AG20443 (cell line): ENCODE data around the gene ADAD2.
"Not testable (repeated sequence)": the region's sequence is repeated elsewhere in the genome, so short reads cannot be mapped to it uniquely, and the experiment has no call there.

Experiments used
- DNase-seq: peaks from one replicate; pipeline ENCODE4 v3.0.0; 2012; ENCODE audit warnings: low spot score, mixed read lengths

The ADAD2 gene

GRCh38 chr16:84195201-84196093 lies 4.5 kb downstream of the ADAD2 start:
- no peak for DNase-seq

GRCh38 chr16:84196101-84196500 lies 5.1 kb downstream of the ADAD2 start:
- DNase-seq: no peak

GRCh38 chr16:84196727-84197394 lies 5.9 kb downstream of the ADAD2 start:
- DNase-seq: no peak

DNA sequence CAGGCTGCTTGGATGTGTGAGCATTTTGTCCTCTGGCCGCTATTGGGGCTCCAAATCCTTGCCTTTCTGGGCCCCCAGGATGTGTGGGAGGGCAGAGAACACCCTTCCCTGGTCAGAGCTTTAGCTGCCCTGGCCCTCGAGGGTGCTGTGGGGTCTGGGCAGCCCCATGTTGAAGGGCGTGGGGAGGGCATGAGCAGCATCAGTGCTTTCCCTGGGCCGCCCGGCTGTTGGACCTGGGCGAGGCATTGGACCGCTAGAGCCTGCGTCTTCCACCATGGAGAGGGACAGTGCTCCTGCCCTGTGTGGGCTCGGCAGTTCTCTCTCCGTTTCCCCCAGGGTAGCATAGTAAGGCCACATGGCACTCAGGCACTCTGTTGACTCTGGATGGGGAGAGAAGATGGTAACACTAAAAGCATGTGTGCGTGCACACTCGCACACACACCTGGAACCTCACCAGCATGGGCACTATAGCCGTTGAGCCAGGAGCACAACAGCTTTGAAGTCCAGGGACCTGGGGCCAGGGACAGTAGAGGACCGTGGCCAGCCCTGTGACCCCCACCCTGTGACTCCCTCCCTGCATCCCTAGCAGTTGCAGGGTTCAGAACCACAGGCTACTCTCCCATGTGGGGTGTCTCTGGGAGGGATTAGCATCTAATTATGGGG lies 6.6 kb downstream of the ADAD2 start:
- no peak for DNase-seq

DNA sequence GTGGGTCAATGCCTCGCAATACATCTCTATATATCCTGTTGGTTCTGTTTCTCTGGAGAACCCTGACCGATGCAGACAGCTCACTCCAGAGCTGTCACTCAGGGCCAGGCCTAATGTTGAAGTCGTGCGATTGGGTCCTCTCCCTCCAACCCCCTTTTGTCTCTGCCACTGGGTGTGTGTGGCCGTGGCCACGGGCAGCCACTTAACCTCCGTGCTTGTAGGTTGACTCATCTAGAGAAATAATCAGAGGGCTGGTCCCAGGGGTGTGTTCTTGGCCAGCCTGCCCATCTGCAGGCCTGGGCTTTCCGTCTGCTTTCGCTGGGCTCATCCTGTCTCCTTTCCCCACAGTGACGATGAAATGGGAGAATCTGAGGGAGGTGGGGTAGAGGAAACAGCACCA lies 7.4 kb downstream of the ADAD2 start:
- peak; percentile 85 for DNase-seq

- no peak for DNase-seq
Observed at GRCh38 chr16:84199097-84199496, 8.1 kb downstream of the ADAD2 start.

- no peak for DNase-seq
Observed at GRCh38 chr16:84199861-84200260, 8.9 kb downstream of the ADAD2 start.

DNA sequence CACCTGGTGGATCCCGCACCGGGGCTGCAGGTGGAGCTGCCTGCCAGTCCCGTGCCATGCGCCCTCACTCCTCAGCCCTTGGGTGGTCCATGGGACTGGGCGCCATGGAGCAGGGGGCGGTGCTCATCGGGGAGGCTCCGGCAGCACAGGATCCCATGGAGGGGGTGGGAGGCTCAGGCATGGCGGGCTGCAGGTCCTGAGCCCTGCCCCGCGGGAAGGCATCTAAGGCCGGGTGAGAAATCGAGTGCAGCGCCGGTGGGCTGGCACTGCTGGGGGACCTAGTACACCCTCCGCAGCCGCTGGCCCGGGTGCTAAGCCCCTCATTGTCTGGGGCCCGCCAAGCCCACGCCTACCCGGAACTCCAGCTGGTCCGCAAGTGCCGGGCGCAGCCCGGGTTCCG lies 13.6 kb downstream of the ADAD2 start:
- not testable (repeated sequence) for DNase-seq

DNA sequence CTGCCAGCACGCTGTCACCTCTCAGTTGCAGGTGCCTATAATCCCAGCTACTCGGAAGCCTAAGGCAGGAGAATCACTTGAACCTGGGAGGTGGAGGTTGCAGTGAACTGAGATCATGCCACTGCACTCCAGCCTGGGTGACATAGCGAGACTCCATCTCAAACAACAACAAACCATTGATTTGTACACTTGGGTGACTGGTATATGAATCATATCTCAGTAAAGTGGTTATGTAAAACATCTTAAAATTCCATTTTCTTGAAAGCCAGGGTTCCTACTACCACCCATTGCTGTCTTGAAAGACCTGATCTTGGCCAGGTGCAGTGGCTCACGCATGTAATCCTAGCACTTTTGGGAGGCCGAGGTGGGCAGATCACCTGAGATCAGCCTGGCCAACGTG lies 14.2 kb downstream of the ADAD2 start:
- not testable (repeated sequence) for DNase-seq

- no peak for DNase-seq
Observed at GRCh38 chr16:84205976-84206691, 15.2 kb downstream of the ADAD2 start.

GRCh38 chr16:84207251-84207650 lies 16.3 kb downstream of the ADAD2 start:
- DNase-seq: no peak

DNA sequence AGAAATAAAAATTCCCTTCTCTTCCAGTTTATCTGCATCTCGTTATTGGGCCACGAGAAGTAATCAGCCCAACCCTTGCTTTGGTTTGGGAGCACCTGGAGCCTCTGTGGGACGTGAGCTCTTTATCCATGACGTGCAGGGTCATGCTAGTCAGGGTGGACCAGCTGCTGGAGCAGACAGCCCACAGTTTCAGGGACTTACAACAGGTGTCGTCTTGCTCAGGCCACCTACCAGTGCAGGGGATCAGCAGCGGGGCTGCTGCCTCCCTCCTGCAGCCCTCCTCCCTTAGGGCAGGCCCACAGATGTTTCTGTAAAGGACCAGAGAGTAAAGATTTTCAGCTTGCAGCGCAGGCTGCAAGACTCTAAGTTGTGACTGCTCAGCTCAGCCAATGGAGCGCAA lies 16.9 kb downstream of the ADAD2 start:
- no peak for DNase-seq

GRCh38 chr16:84209989-84210388 lies 19.0 kb downstream of the ADAD2 start:
- no peak for DNase-seq

- DNase-seq: no peak
Observed at GRCh38 chr16:84212154-84212553, 21.2 kb downstream of the ADAD2 start.

GRCh38 chr16:84212631-84213030 lies 21.7 kb downstream of the ADAD2 start:
- no peak for DNase-seq

DNA sequence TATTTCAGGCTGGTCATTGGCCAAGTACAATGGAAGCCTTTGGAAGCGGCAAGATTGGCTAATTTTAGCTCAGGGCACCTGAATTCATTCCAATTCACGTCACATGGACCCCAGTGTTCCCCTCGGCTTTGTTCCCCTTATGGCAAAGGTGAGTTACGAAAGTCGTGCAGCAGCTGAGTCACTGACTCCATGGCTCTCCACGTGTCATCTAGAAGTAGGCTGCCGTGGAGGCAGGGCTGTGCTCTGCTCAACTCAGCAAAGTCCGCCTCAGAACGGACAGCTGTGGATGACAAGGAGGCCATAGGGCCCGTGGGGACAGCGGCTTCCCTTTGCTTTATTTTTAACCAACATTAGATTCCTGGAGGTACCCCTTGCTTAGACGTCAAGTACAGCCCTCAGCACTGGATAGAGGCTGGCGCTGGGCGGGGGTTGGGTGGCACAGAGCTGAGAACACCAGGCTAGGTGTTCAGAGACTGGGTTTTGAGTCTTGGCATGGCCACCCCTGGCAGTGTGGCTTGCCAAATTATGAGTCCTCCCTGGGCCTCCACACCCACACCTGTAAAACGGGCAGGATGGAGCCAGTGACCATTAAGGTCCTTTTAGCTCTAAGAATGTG lies 23.6 kb downstream of the ADAD2 start:
- DNase-seq: no peak

- no peak for DNase-seq
Observed at GRCh38 chr16:84215531-84215930, 24.6 kb downstream of the ADAD2 start.

DNA sequence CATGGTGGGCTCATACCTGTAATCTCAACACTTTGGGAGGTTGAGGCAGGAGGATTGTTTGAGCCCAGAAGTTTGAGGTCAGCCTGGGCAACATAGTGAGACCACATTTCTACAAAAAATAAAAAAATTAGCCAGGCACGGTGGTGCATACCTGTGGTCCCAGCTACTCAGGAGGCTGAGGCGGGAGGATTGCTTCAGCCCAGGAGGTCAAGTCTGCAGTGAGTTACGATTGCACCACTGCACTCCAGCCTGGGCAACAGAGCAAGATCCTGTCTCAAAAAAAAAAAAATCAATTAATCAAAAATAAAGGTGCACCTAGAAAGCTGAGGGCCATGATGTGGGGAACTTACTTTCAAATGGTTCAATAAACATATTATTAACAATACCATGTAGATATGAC lies 25.2 kb downstream of the ADAD2 start:
- DNase-seq: not testable (repeated sequence)

DNA sequence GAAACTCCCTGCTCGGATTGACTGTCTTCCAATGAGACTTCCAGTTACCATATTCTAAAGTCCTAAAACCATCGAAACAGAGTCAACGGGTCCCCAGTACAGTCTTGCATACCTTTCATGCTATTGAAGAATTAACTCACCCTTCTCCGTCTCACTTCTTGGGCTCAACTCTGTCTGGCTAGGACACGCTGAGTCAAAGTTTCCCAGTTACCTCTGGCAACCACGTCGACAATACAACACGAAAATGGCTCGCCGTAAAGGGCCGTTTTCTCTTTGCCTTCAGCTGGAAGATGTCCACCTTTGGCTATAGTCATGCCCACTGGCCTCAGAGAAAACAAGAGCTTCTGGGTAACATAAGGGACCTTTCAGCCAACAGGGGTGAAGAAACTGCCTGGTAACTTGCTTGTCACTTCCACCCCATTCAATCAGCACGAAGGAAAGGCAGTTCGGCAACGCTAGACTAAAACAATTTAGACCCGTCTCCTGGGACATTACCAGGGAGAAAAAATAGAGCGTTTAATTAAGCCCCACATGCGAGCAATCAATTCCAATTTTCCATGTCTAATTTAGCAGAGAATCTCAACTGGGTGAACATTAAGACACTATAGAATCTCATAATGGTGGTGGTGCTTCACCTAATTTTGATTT lies 27.3 kb downstream of the ADAD2 start:
- no peak for DNase-seq

DNA sequence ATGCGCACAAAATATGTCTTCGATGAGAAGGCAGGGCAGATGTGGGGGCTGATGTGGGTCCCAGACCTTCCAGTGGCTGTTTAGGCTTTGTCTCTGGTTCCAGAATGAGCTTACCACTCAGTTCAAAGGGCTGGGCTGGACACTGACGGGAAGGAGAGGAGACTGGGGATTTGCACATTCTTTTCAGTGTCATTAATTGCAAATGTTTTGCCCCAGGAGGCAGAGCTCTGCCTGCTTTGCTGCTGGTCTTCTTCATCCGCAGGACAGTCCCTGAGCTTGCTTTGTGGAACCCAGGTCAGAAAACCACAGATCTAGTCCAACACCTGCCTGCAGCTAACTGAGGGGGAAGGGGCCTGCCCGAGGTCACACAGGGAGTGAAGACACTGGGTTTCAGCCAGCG lies 28.0 kb downstream of the ADAD2 start:
- no peak for DNase-seq

DNA sequence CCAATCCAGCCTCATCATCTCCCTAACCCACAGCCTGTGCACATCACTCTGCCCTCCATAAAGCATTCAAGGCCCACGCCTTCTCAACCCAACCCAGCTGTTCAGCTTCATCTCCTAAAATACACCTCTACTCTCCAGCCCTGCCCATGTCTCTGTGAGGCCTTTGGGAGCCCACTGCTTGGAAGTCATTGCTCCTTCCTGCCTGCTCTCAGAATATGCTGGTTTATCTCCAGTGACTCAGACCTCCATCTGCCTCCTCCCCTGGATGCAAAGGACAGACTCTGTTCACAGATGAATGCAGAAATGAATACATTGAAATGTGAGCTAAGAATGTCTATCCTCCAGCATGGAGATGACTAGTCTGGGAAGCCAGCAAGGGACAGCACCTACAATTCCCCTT lies 29.9 kb downstream of the ADAD2 start:
- peak; percentile 42 for DNase-seq
